ENCODE measurements around the gene MGAM2.

MGAM2 gene

GRCh38 chr7:142123184-142123583 is 11.7 kb downstream of the MGAM2 start:
- DNase-seq: no peak

- no peak for DNase-seq
These were observed 13.9 kb downstream of the MGAM2 start for GRCh38 chr7:142125256-142125955.

DNA sequence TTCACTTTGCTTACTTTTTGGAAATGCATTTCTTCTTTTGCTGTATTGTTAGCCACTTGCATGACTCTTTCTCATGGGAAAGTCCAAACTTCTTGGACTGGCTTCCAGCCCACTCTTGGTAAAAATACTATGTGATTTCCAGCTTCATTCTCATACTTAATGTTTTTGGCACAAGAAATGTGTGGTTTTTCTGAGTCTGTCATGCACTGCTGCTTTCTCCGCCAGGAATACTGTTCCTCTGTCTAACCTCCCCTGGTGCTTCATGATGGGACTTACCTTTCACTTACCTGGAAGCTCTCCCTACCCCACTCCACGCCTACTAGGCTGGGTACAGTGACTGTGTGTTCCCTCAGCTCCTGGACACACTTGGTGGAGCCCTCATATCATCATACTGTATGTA is 18.7 kb downstream of the MGAM2 start:
- no peak for DNase-seq

DNA sequence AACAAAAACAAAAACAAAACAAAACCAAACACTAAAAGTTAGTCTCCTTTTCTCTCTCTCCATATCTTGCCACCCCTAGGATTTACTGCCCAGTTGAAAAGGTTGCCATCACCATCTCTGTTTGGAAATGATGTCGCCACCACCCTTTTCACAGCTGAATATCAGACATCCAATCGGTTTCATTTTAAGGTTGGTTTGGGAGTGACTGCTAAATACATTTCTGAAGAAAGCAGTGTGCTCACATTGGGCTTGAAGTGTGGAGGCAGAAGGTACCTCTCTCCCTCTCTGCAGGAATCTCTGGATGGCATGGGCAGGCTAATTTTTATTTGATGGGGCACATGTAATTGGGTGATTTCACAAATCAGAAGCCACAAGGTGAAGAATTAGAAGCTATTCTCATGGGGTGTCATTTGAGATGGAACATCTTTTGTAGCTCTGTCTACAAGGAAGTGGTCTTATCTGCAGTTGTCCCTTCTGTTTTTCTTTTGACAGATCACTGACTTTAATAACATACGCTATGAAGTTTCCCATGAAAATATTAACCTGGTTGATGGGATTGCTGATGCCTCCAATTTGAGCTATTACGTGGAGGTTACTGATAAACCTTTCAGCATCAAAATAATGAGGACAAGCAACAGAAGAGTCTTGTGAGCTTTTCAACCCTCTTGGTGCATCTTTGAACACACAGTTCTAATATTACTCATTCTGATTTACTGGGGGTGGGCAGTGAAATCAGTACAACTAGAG is 20.1 kb downstream of the MGAM2 start:
- no peak for DNase-seq

DNA sequence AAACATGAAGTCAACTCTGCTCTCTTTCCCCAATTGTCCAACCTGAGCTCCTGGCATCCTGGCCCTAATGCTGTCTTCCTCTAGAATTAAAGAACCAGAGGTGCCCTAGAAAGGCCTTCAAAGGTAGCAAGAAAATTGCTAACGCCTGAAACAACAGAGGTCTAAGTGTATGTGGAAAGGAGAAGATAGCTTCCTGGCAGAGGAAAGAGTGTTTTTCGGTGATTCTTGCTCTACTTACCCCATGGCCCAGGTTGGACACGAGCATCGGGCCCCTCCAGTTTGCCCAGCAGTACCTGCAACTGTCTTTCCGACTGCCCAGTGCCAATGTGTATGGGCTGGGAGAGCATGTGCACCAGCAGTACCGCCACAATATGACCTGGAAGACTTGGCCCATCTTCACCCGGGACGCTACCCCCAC is 22.2 kb downstream of the MGAM2 start:
- no peak for DNase-seq

GRCh38 chr7:142134909-142135308 is 23.4 kb downstream of the MGAM2 start:
- no peak for DNase-seq

GRCh38 chr7:142138996-142139395 is 27.5 kb downstream of the MGAM2 start:
- no peak for DNase-seq

DNA sequence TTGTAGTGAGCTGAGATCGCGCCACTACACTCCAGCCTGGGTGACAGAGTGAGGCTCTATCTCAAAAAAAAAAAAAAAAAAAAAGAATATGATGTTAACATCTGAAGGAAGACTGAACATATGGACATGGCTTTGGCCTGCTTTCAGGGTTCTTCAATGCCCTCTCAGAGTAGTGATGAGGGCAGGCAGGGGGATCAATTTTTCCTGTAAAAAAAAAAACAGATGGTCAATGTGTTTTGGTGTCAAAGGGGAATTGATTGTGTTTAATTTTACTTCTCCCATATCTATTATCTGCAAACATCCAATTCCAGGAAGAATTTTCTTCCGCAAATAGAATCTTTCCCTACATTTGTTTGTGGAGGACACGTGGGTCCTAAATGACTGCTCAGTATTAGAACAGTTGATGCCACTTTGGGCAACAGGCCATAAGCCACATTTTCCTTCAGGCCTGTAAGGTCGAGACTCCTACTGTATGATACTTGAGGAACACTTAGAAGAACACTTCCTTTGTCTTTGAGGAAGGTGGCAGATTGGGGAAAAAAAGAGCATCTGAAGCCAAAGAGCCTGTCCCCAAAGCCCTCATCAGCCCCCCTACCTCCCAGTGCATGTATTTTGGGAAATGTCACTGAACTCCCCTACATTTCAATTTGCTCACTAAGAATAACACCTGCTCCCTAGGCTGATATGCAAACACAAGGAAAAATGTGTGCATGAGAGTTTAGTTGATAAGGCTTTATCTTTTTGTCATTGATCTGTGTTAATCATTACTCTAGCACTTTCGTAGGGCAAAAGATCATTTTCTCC is 28.3 kb downstream of the MGAM2 start:
- no peak for DNase-seq

GRCh38 chr7:142140401-142140959 is 29.0 kb downstream of the MGAM2 start:
- DNase-seq: no peak

- DNase-seq: no peak
These were observed 31.2 kb downstream of the MGAM2 start for GRCh38 chr7:142142702-142143101.

GRCh38 chr7:142146124-142146523 is 34.6 kb downstream of the MGAM2 start:
- DNase-seq: no peak

DNA sequence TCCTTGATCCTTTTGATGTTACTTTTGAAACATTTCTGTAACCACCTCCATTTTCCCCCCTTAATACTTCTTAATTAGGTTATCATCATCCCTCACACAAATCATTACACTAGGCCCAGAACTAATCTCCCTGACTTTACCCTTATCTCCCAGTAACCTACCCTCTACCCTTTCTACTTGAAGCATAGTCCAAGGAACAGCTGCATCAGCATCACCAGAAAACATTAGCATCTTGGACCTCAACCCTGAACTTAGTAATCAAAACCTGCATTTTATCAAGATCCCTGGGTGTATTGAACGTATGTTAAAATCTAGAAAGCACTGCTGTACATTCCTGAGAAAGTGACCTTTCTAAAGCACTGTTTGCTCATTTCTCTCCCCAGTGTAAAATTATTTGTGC is 38.8 kb downstream of the MGAM2 start:
- no peak for DNase-seq

GRCh38 chr7:142150869-142151268 is 39.4 kb downstream of the MGAM2 start:
- no peak for DNase-seq

GRCh38 chr7:142152076-142152475 is 40.6 kb downstream of the MGAM2 start:
- no peak for DNase-seq

DNA sequence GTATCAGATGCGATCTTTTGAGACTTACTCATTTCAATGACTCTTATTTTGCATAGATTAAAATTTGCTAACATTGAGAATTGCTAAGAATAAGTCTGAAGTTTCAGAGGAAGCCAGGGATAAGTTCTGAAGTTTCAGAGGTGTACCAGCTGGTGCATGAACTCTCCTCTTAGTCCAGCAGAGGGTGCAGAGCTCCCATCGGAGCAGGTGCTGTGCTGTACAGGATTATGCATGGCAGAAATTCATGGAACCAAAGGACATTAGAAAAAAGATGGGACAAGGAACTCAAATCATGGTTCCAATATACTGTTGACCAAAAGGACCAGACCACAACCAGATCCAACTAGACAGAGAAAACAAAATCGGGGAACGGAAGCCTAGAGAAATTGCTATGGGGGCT is 41.9 kb downstream of the MGAM2 start:
- DNase-seq: no peak

- DNase-seq: no peak
These were observed 47.4 kb downstream of the MGAM2 start for GRCh38 chr7:142158736-142159496.

DNA sequence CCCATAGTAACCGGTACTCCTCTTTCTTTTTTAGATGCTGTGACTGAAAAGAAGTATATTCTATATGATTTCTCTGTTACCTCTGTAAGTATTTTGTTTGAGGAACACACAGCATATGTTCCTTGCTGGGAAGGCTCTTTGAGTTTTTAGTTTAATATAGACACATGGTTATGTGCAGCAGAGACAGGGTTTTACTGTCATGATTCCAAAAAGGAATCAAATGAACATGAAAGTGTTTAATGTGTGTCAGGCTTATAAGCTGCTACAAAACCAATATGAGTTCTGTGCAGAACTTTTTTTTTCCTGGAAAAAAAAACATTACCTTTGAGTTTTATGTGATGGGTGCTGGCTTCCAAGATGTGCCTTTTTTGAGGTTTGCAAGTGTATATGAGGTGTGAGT is 50.4 kb downstream of the MGAM2 start:
- no peak for DNase-seq

DNA sequence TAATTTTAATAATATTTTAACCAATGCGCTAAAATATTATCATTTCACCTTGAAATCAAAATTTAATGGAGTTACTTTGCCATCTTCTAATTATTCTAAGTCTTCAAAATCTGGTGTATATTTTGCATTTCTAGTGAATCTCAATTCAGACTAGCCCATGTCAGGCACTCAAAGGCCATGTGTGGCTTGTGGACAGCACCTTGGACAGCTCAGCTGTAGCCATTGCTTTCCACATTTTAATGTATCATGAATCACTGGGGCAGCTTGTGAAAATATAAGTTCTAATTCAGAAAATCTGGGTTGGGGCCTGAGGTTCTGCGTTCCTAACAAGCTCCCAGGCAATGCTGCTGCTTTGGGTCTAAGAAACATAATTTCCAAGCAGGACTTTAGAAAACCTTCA is 57.2 kb downstream of the MGAM2 start:
- DNase-seq: no peak

GRCh38 chr7:142172932-142173331 is 61.4 kb downstream of the MGAM2 start:
- DNase-seq: no peak

DNA sequence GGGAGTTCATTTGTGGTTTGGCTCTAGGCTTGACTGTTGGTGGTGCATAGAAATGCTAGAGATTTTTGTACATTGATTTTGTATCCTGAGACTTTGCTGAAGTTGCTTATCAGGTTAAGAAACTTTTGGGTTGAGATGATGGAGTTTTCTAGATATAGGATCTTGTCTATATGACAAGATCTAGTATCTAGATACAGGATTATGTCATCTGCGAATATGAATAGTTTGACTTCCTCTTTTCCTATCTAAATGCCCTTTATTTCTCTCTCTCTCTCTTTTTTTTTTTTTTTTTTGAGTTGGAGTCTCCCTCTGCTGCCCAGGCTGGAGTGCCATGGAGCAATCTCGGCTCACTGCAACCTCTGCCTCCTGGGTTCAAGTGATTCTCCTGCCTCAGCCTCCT is 62.9 kb downstream of the MGAM2 start:
- no peak for DNase-seq

DNA sequence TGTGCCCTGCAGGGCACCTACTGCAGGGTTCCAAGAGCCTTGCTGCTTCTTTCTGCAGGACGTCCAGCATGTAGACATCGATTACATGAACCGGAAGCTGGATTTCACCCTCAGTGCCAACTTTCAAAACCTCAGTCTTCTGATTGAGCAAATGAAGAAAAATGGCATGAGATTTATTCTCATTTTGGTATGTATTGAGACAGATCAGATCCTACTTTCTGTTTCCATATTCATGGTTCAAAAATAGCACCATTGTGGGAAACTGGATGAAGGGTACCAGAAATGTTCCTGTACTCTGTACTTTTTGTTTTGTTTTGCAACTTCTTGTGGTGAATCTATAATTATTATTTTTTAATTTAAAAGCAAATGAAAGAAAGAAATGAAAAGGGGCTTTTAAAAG is 64.1 kb downstream of the MGAM2 start:
- DNase-seq: no peak

GRCh38 chr7:142176901-142177300 is 65.4 kb downstream of the MGAM2 start:
- DNase-seq: no peak

DNA sequence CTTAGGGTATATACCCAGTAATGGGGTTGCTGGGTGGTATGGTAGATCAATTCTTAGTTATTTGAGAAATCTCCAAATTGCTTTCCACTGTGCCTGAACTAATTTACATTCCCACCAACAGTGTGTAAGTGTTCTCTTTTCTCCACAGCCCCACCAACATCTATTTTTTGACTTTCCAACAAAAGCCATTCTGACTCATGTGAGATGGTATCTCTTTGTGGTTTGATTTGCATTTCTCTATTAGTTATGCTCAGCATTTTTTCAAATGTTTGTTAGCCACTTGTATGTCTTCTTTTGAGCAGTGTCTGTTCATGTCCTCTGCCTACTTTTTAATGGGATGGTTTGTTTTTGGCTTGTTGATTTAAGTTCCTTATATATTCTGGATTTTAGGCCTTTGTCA is 66.4 kb downstream of the MGAM2 start:
- no peak for DNase-seq

Measured in NCI-H1436 treated with DMSO at 0.1 percent for 48 hours (cell line).